Smooth muscle cell (in vitro differentiated cells): ENCODE data around the gene SOWAHA. TPM values are rescaled to one million over a fixed set of nuclear protein-coding genes. Genes with fewer than 3 reads are reported as not detected.

Source experiments
- DNase-seq: peaks from one replicate; lab custom pipeline; 2025; ENCODE audit not compliant: unreplicated experiment; lab: John Stamatoyannopoulos, UW
- H2AFZ ChIP-seq: fragments of 200-600 bp; sonication (generic); 2 replicates; pipeline ENCODE4 v1.6.0; 2016; ENCODE audit warnings: antibody characterized with exemption, low read depth, mild to moderate bottlenecking
- H3F3A ChIP-seq: fragments of 200-600 bp; sonication (generic); 2 replicates; pipeline ENCODE4 v1.6.0; 2017; ENCODE audit warnings: antibody characterized with exemption, low read depth
- H3K27ac ChIP-seq: fragments of 200-600 bp; sonication (generic); 2 replicates; pipeline ENCODE4 v1.5.1; 2016; ENCODE audit warnings: low read depth, mild to moderate bottlenecking
- H3K27me3 ChIP-seq: fragments of 200-600 bp; sonication (generic); 2 replicates; pipeline ENCODE4 v1.6.1; 2016; ENCODE audit warnings: low read depth, mild to moderate bottlenecking
- H3K36me3 ChIP-seq: fragments of 200-600 bp; sonication (generic); 2 replicates; pipeline ENCODE4 v1.5.1; 2016; ENCODE audit warnings: low read depth
- H3K4me1 ChIP-seq: fragments of 200-600 bp; sonication (generic); 2 replicates; pipeline ENCODE4 v1.5.1; 2016; ENCODE audit warnings: low read depth
- H3K4me2 ChIP-seq: fragments of 200-600 bp; sonication (generic); 2 replicates; pipeline ENCODE4 v1.6.0; 2016; ENCODE audit warnings: mild to moderate bottlenecking
- H3K4me3 ChIP-seq: fragments of 200-600 bp; sonication (generic); 2 replicates; pipeline ENCODE4 v1.5.1; 2016; ENCODE audit warnings: mild to moderate bottlenecking
- H3K79me2 ChIP-seq: fragments of 200-600 bp; sonication (generic); 2 replicates; pipeline ENCODE4 v1.6.0; 2016; ENCODE audit warnings: low read depth, mild to moderate bottlenecking
- H3K9ac ChIP-seq: fragments of 200-600 bp; sonication (generic); 2 replicates; pipeline ENCODE4 v1.6.0; 2016; ENCODE audit warnings: low read depth
- H3K9me3 ChIP-seq: fragments of 200-600 bp; sonication (generic); replicated peaks from 2 replicates; pipeline ENCODE4 v1.5.1; 2016; ENCODE audit warnings: low read depth
- H4K20me1 ChIP-seq: fragments of 200-600 bp; sonication (generic); 2 replicates; pipeline ENCODE4 v1.6.0; 2016; ENCODE audit warnings: low read depth
- CTCF ChIP-seq: fragments of 200-600 bp; sonication (generic); IDR thresholded peaks from 2 replicates; pipeline ENCODE4 v1.5.1; 2017; ENCODE audit warnings: borderline replicate concordance, mild to moderate bottlenecking, antibody characterized with exemption; ENCODE audit not compliant: insufficient read depth, poor library complexity, severe bottlenecking
- WGBS: methylation state at CpG from one replicate; pipeline ENCODE4 v1.1.7; 2016; ENCODE audit warnings: low lambda C conversion rate; 5-methylcytosine and 5-hydroxymethylcytosine counted together
- polyA plus RNA-seq: library from polyadenylated mRNA; unstranded; fragments of >200 nt; fragmentation: Nextera tagmentation; extraction: Ambion mirVana; gene quantifications from 2 replicates; pipeline ENCODE4 v1.2.1, GENCODE V29; 2016
- total RNA-seq: library from RNA; depleted of rRNA; stranded (reverse); fragments of >200 nt; gene quantifications from 2 replicates; pipeline ENCODE4 v1.2.3, GENCODE V29; 2014

Gene SOWAHA
- total and polyA plus RNA-seq, 2 experiments from 2014 or later: 0.43 to 1.5 TPM

GRCh38 chr5:132772291-132773070 lies 40.6 kb upstream of the SOWAHA start:
- Histone ChIP-seq H3K4me3 (no peak overlapping the region), H4K20me1 (peaks cover 79% of the 10 kb centered on the region), H3K9me3 (no peaks in the 10 kb centered on the region), H3F3A (no peaks in the 10 kb centered on the region), H3K27me3 (no peaks in the 10 kb centered on the region), H2AFZ (no peak overlapping the region), H3K4me2 (no peak overlapping the region), H3K27ac (peak overlapping the region; percentile 38), H3K4me1 (peaks cover 19% of the 10 kb centered on the region), H3K9ac (no peak overlapping the region), H3K79me2 (peaks cover 81% of the 10 kb centered on the region), H3K36me3 (no peaks in the 10 kb centered on the region)
- no peak for TF ChIP-seq CTCF
- WGBS: 85% methylated on average over 8 of the region's 8 CpGs
- no peak for DNase-seq

GRCh38 chr5:132773114-132773513 lies 40.0 kb upstream of the SOWAHA start:
- Histone ChIP-seq H3K9ac (no peak overlapping the region), H4K20me1 (peaks cover 74% of the 10 kb centered on the region)

GRCh38 chr5:132773601-132774355 lies 39.3 kb upstream of the SOWAHA start:
- peaks cover 73% of the 10 kb centered on the region for H3K79me2 ChIP-seq

More at GRCh38 chr5:132773114-132773513, 40.0 kb upstream of the SOWAHA start:
- Histone ChIP-seq H3K27me3 (no peaks in the 10 kb centered on the region), H3K79me2 (peaks cover 79% of the 10 kb centered on the region), H3F3A (no peaks in the 10 kb centered on the region), H3K4me1 (peaks cover 23% of the 10 kb centered on the region), H3K4me2 (no peak overlapping the region), H3K27ac (no peak overlapping the region), H3K4me3 (no peak overlapping the region), H3K9me3 (no peaks in the 10 kb centered on the region), H2AFZ (no peak overlapping the region), H3K36me3 (no peaks in the 10 kb centered on the region)
- WGBS: 93% methylated on average over 5 of the region's 5 CpGs
- no peak for DNase-seq
- no peak for TF ChIP-seq CTCF

More at GRCh38 chr5:132773601-132774355, 39.3 kb upstream of the SOWAHA start:
- H3K4me1 ChIP-seq: peaks cover 23% of the 10 kb centered on the region
- H4K20me1 ChIP-seq: peaks cover 67% of the 10 kb centered on the region
- H3K27ac ChIP-seq: no peak overlapping the region
- H2AFZ ChIP-seq: no peak overlapping the region
- no peaks in the 10 kb centered on the region for H3K27me3 ChIP-seq
- H3K9me3 ChIP-seq: no peaks in the 10 kb centered on the region
- WGBS: 83% methylated on average over 12 of the region's 12 CpGs
- DNase-seq: no peak
- H3F3A ChIP-seq: no peaks in the 10 kb centered on the region
- H3K36me3 ChIP-seq: no peaks in the 10 kb centered on the region
- H3K4me3 ChIP-seq: no peak overlapping the region
- TF ChIP-seq CTCF: no peak
- no peak overlapping the region for H3K4me2 ChIP-seq
- no peak overlapping the region for H3K9ac ChIP-seq
